K562 (cell line): ENCODE data around the gene HSPA4L. TPM values are rescaled to one million over a fixed set of nuclear protein-coding genes. Genes with fewer than 3 reads are reported as not detected.

Experiments
- ATF6 ChIP-seq: sonication (generic); formaldehyde crosslinking; IDR thresholded peaks from 2 replicates; pipeline ENCODE4 v1.4.0; 2020; ENCODE audit warnings: mild to moderate bottlenecking, missing genetic modification reagents
- CEBPZ ChIP-seq: fragments of 150-350 bp; IDR thresholded peaks from 2 replicates; pipeline ENCODE4 v1.6.1; 2014; ENCODE audit warnings: low read depth, mild to moderate bottlenecking, low read length, borderline replicate concordance
- CHCHD3 ChIP-seq: fragments of 250-450 bp; sonication (Bioruptor Pico); IDR thresholded peaks from 2 replicates; pipeline ENCODE4 v2.1.2; 2022; ENCODE audit warnings: mild to moderate bottlenecking
- FOXK1 ChIP-seq: sonication (generic); formaldehyde crosslinking; IDR thresholded peaks from 2 replicates; pipeline ENCODE4 v1.8.0; 2022; ENCODE audit warnings: missing genetic modification reagents, mild to moderate bottlenecking, borderline replicate concordance
- FUS ChIP-seq: fragments of 200-400 bp; formaldehyde crosslinking; optimal IDR thresholded peaks from 2 replicates; pipeline ENCODE3; 2017; ENCODE audit warnings: low read depth, low read length
- HBP1 ChIP-seq: fragments of 450-650 bp; formaldehyde crosslinking; IDR thresholded peaks from 2 replicates; pipeline ENCODE4 v1.4.0; 2022; ENCODE audit warnings: missing genetic modification characterization
- MAFF ChIP-seq: IDR thresholded peaks from 2 replicates; pipeline ENCODE4 v1.6.1; 2012; ENCODE audit warnings: low read length, improper control_type of control experiment
- POLR2H ChIP-seq: IDR thresholded peaks from 2 replicates; pipeline ENCODE4 v1.6.1; 2016; ENCODE audit warnings: missing genetic modification characterization, low read depth, mild to moderate bottlenecking, control low read depth, missing compliant biosample characterization, moderate library complexity
- PTBP1 ChIP-seq: fragments of 200-400 bp; formaldehyde crosslinking; IDR thresholded peaks from 2 replicates; pipeline ENCODE4 v1.6.1; 2017; ENCODE audit warnings: low read depth, low read length
- SIX5 ChIP-seq, 2 experiments: IDR thresholded peaks; 2 replicates each; pipeline ENCODE4 v1.6.1; 2011; ENCODE audit warnings: low read length in 2 of 2, borderline replicate concordance in 1 of 2, low read depth in 1 of 2, mild to moderate bottlenecking in 1 of 2, moderate library complexity in 1 of 2; ENCODE audit not compliant: insufficient read depth in 1 of 2
- THRA ChIP-seq: fragments of 450-650 bp; IDR thresholded peaks from 2 replicates; pipeline ENCODE4 v1.6.1; 2017; ENCODE audit warnings: mild to moderate bottlenecking, moderate library complexity
- ZFP36 ChIP-seq: fragments of 150-350 bp; IDR thresholded peaks from 2 replicates; pipeline ENCODE4 v1.6.1; 2018; ENCODE audit warnings: low read length, low read depth; ENCODE audit not compliant: partially characterized antibody
- ZMIZ1 ChIP-seq, 2 experiments: fragments of 150-350 bp in 1 of 2; IDR thresholded peaks; 2 replicates each; pipeline ENCODE4 v1.6.1; 2012 to 2016; ENCODE audit warnings: low read depth in 2 of 2, low read length in 2 of 2, mild to moderate bottlenecking in 1 of 2, moderate library complexity in 1 of 2
- ZNF785 ChIP-seq: fragments of 250-450 bp; sonication (Bioruptor Pico); IDR thresholded peaks from 2 replicates; pipeline ENCODE4 v1.4.0; 2020; ENCODE audit warnings: mild to moderate bottlenecking
- polyA plus RNA-seq, 8 experiments: library from polyadenylated mRNA; depleted of rRNA in 4 of 8; stranded (reverse) in 5 of 8; unstranded in 3 of 8; fragments of >200 nt; fragmentation: Nextera tagmentation in 2 of 8; fragmentation: Illumina TruSeq in 1 of 8; extraction: Ambion mirVana in 2 of 8; extraction: Trizol in 1 of 8; gene quantifications; 2 replicates each; pipeline versions ENCODE4 v1.2.1 to v1.2.3, GENCODE V29; 2011 to 2014; ENCODE audit warnings: inconsistent platforms in 1 of 8, missing spikeins in 1 of 8
- total RNA-seq, 7 experiments: library from RNA; depleted of rRNA in 6 of 7; stranded (reverse); fragments of >200 nt in 6 of 7; fragmentation: Illumina TruSeq in 2 of 7; extraction: Trizol in 2 of 7; gene quantifications; 2 replicates each; pipeline versions ENCODE4 v1.2.1 to v1.2.3, GENCODE V29; 2011 to 2021; ENCODE audit warnings: low replicate concordance in 1 of 7

Gene HSPA4L
- total and polyA plus RNA-seq, 9 of the 15 experiments (the other 6 are each of a cell fraction or from before 2014, with no cell fraction given), result 12.3 to 37.0 (median 21.7) TPM

GRCh38 chr4:127880763-127881562 lies 98.8 kb downstream of the HSPA4L start, which contains the start of gene PLK4 (continued):
- TF ChIP-seq SIX5 (IDR thresholded peaks at IDR 0.05; ENCODE audit: borderline replicate concordance in 1 of 2, insufficient read depth in 1 of 2, low read depth in 1 of 2, low read length in 2 of 2), result no peak
- no peak for TF ChIP-seq FUS
- 0 out of 4 replicates have a peak, but pooled peaks of 1 of the 2 experiments have one; percentile 34 for TF ChIP-seq ZMIZ1 (IDR thresholded peaks at IDR 0.05; ENCODE audit: low read depth in 2 of 2, low read length in 2 of 2)
- TF ChIP-seq MAFF, result no peak
- no peak for TF ChIP-seq PTBP1
- 0 out of 2 replicates have a peak, but pooled peaks have one; percentile 57 for TF ChIP-seq ATF6 (CRISPR knock-in tag)
- no peak for TF ChIP-seq HBP1
- no peak for TF ChIP-seq CEBPZ
- peak; percentile 88 for TF ChIP-seq POLR2H (tag)
- TF ChIP-seq THRA, result no peak
- TF ChIP-seq CHCHD3, result no peak
- TF ChIP-seq FOXK1 (CRISPR knock-in tag), result no peak; the same call in 1 of the 2 replicates
- TF ChIP-seq ZNF785 (CRISPR knock-in tag), result no peak
- no peak for TF ChIP-seq ZFP36
